ENCODE results near the gene ANKS6. TPM values are rescaled to one million over a fixed set of nuclear protein-coding genes. Genes with fewer than 3 reads are reported as not detected.

ANKS6 gene
- total and polyA plus RNA-seq, 2 experiments from 2014 or later, result 36.9 to 59.0 TPM

DNA sequence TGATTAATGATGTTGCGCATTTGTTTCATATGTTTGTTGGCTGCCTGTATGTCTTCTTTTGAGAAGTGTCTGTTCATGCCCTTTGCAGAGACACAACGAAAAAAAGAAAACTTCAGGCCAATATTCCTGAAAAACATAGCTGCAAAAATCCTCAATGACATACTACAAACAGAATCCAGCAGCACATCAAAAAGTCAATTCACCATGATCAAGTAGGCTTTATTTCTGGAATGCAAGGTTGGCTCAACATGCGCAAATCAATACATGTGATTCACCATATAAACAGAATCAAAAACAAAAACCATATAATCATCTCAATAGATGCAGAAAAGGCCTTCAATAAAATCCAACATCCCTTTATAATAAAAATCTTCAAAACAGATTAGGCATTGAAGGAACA, 1.9 kb upstream of the ANKS6 start:
- no peak for ATAC-seq
- Histone ChIP-seq H3K36me3 (ENCODE audit: insufficient read depth) (0 out of 2 replicates have a peak, but pooled peaks cover 5% of the 10 kb centered on the region), H2AFZ (no peak overlapping the region), H3K27me3 (ENCODE audit: insufficient read depth) (peaks cover 8% of the 10 kb centered on the region; the same call in 1 of the 2 replicates), H3K4me2 (no peak overlapping the region), H4K20me1 (replicated peaks; ENCODE audit: insufficient read depth) (peaks cover 6% of the 10 kb centered on the region), H3K79me2 (replicated peaks; ENCODE audit: insufficient read depth) (peaks cover 24% of the 10 kb centered on the region), H3K4me1 (ENCODE audit: insufficient read depth) (peaks cover 32% of the 10 kb centered on the region; the same call in 1 of the 2 replicates), H3K4me3 (no peak overlapping the region), H3F3A (replicated peaks; ENCODE audit: low read depth) (no peaks in the 10 kb centered on the region), H3K9me2 (ENCODE audit: insufficient read depth) (peaks cover 5% of the 10 kb centered on the region), H3K27ac (ENCODE audit: low read depth) (no peak overlapping the region)
- DNase-seq (ENCODE audit: low spot score), result no peak
- Mint-ChIP-seq H3K27ac (no peak overlapping the region), H3K27me3 (ENCODE audit: insufficient read depth, low read depth, poor library complexity) (peaks cover 8% of the 10 kb centered on the region), H3K9me3 (peaks cover 12% of the 10 kb centered on the region; the same call in 2 of the 3 replicates), H3K36me3 (ENCODE audit: low read depth) (peaks cover 5% of the 10 kb centered on the region; the same call in 2 of the 3 replicates), H3K4me1 (peaks cover 34% of the 10 kb centered on the region), H3K4me3 (no peak overlapping the region)
- TF ChIP-seq EZH2phosphoT487 (IDR thresholded peaks at IDR 0.05; ENCODE audit: unreplicated experiment) (no peak), CREB1 (CRISPR knock-in tag; IDR thresholded peaks at IDR 0.05; ENCODE audit: low read depth) (no peak), ZNF114 (CRISPR knock-in tag; IDR thresholded peaks at IDR 0.05) (no peak), POLR2AphosphoS5 (IDR thresholded peaks at IDR 0.05; ENCODE audit: low read depth) (no peak), ZNF331 (CRISPR knock-in tag; IDR thresholded peaks at IDR 0.05; ENCODE audit: low read depth) (no peak), NANOG (IDR thresholded peaks at IDR 0.05; ENCODE audit: borderline replicate concordance) (no peak), JUNB (IDR thresholded peaks at IDR 0.05; ENCODE audit: unreplicated experiment) (no peak), STAT1 (IDR thresholded peaks at IDR 0.05; ENCODE audit: unreplicated experiment) (no peak), EZH2 (IDR thresholded peaks at IDR 0.05; ENCODE audit: low read depth, unreplicated experiment) (no peak)
- TF ChIP-seq, protein P1, sequence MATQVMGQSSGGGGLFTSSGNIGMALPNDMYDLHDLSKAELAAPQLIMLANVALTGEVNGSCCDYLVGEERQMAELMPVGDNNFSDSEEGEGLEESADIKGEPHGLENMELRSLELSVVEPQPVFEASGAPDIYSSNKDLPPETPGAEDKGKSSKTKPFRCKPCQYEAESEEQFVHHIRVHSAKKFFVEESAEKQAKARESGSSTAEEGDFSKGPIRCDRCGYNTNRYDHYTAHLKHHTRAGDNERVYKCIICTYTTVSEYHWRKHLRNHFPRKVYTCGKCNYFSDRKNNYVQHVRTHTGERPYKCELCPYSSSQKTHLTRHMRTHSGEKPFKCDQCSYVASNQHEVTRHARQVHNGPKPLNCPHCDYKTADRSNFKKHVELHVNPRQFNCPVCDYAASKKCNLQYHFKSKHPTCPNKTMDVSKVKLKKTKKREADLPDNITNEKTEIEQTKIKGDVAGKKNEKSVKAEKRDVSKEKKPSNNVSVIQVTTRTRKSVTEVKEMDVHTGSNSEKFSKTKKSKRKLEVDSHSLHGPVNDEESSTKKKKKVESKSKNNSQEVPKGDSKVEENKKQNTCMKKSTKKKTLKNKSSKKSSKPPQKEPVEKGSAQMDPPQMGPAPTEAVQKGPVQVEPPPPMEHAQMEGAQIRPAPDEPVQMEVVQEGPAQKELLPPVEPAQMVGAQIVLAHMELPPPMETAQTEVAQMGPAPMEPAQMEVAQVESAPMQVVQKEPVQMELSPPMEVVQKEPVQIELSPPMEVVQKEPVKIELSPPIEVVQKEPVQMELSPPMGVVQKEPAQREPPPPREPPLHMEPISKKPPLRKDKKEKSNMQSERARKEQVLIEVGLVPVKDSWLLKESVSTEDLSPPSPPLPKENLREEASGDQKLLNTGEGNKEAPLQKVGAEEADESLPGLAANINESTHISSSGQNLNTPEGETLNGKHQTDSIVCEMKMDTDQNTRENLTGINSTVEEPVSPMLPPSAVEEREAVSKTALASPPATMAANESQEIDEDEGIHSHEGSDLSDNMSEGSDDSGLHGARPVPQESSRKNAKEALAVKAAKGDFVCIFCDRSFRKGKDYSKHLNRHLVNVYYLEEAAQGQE (IDR thresholded peaks at IDR 0.05; ENCODE audit: unreplicated experiment), result no peak
- TF ChIP-seq, protein P2, sequence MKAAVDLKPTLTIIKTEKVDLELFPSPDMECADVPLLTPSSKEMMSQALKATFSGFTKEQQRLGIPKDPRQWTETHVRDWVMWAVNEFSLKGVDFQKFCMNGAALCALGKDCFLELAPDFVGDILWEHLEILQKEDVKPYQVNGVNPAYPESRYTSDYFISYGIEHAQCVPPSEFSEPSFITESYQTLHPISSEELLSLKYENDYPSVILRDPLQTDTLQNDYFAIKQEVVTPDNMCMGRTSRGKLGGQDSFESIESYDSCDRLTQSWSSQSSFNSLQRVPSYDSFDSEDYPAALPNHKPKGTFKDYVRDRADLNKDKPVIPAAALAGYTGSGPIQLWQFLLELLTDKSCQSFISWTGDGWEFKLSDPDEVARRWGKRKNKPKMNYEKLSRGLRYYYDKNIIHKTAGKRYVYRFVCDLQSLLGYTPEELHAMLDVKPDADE (IDR thresholded peaks at IDR 0.05), result no peak
- TF ChIP-seq, protein P3, sequence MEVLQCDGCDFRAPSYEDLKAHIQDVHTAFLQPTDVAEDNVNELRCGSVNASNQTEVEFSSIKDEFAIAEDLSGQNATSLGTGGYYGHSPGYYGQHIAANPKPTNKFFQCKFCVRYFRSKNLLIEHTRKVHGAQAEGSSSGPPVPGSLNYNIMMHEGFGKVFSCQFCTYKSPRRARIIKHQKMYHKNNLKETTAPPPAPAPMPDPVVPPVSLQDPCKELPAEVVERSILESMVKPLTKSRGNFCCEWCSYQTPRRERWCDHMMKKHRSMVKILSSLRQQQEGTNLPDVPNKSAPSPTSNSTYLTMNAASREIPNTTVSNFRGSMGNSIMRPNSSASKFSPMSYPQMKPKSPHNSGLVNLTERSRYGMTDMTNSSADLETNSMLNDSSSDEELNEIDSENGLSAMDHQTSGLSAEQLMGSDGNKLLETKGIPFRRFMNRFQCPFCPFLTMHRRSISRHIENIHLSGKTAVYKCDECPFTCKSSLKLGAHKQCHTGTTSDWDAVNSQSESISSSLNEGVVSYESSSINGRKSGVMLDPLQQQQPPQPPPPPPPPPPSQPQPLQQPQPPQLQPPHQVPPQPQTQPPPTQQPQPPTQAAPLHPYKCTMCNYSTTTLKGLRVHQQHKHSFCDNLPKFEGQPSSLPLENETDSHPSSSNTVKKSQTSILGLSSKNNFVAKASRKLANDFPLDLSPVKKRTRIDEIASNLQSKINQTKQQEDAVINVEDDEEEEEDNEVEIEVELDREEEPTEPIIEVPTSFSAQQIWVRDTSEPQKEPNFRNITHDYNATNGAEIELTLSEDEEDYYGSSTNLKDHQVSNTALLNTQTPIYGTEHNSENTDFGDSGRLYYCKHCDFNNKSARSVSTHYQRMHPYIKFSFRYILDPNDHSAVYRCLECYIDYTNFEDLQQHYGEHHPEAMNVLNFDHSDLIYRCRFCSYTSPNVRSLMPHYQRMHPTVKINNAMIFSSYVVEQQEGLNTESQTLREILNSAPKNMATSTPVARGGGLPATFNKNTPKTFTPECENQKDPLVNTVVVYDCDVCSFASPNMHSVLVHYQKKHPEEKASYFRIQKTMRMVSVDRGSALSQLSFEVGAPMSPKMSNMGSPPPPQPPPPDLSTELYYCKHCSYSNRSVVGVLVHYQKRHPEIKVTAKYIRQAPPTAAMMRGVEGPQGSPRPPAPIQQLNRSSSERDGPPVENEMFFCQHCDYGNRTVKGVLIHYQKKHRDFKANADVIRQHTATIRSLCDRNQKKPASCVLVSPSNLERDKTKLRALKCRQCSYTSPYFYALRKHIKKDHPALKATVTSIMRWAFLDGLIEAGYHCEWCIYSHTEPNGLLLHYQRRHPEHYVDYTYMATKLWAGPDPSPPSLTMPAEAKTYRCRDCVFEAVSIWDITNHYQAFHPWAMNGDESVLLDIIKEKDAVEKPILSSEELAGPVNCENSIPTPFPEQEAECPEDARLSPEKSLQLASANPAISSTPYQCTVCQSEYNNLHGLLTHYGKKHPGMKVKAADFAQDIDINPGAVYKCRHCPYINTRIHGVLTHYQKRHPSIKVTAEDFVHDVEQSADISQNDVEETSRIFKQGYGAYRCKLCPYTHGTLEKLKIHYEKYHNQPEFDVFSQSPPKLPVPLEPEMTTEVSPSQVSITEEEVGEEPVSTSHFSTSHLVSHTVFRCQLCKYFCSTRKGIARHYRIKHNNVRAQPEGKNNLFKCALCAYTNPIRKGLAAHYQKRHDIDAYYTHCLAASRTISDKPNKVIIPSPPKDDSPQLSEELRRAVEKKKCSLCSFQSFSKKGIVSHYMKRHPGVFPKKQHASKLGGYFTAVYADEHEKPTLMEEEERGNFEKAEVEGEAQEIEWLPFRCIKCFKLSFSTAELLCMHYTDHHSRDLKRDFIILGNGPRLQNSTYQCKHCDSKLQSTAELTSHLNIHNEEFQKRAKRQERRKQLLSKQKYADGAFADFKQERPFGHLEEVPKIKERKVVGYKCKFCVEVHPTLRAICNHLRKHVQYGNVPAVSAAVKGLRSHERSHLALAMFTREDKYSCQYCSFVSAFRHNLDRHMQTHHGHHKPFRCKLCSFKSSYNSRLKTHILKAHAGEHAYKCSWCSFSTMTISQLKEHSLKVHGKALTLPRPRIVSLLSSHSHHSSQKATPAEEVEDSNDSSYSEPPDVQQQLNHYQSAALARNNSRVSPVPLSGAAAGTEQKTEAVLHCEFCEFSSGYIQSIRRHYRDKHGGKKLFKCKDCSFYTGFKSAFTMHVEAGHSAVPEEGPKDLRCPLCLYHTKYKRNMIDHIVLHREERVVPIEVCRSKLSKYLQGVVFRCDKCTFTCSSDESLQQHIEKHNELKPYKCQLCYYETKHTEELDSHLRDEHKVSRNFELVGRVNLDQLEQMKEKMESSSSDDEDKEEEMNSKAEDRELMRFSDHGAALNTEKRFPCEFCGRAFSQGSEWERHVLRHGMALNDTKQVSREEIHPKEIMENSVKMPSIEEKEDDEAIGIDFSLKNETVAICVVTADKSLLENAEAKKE (CRISPR knock-in tag; IDR thresholded peaks at IDR 0.05), result no peak
- TF ChIP-seq, protein P4, sequence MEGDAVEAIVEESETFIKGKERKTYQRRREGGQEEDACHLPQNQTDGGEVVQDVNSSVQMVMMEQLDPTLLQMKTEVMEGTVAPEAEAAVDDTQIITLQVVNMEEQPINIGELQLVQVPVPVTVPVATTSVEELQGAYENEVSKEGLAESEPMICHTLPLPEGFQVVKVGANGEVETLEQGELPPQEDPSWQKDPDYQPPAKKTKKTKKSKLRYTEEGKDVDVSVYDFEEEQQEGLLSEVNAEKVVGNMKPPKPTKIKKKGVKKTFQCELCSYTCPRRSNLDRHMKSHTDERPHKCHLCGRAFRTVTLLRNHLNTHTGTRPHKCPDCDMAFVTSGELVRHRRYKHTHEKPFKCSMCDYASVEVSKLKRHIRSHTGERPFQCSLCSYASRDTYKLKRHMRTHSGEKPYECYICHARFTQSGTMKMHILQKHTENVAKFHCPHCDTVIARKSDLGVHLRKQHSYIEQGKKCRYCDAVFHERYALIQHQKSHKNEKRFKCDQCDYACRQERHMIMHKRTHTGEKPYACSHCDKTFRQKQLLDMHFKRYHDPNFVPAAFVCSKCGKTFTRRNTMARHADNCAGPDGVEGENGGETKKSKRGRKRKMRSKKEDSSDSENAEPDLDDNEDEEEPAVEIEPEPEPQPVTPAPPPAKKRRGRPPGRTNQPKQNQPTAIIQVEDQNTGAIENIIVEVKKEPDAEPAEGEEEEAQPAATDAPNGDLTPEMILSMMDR (conservative IDR thresholded peaks at IDR 0.05; ENCODE audit: low read depth in 2 of 2), result no peak
